HG02943 (cell line): Measurements from ENCODE around the gene CACNG5.

Experiments
- ATAC-seq: cut with Tn5 transposase; IDR thresholded peaks from one replicate; pipeline ENCODE4 v1.9.1; 2021; ENCODE audit warnings: mild to moderate bottlenecking, low read depth, moderate library complexity; ENCODE audit not compliant: unreplicated experiment

CACNG5 gene

GRCh38 chr17:66819466-66819865 lies 15.5 kb upstream of the CACNG5 start:
- no peak for ATAC-seq

GRCh38 chr17:66822009-66822408 lies 12.9 kb upstream of the CACNG5 start:
- no peak for ATAC-seq

GRCh38 chr17:66826856-66827255 lies 8.1 kb upstream of the CACNG5 start:
- no peak for ATAC-seq

GRCh38 chr17:66829386-66829864 lies 5.5 kb upstream of the CACNG5 start:
- ATAC-seq: no peak

- no peak for ATAC-seq
These were observed 5.0 kb upstream of the CACNG5 start for GRCh38 chr17:66829883-66830282.

GRCh38 chr17:66830451-66830850 lies 4.5 kb upstream of the CACNG5 start:
- no peak for ATAC-seq

- no peak for ATAC-seq
These were observed 3.3 kb upstream of the CACNG5 start for GRCh38 chr17:66831383-66832210.

GRCh38 chr17:66833201-66833600 lies 1.7 kb upstream of the CACNG5 start:
- ATAC-seq: no peak

- ATAC-seq: no peak
These were observed 445 bp upstream of the CACNG5 start for GRCh38 chr17:66834426-66834918.

GRCh38 chr17:66835476-66835875 lies 559 bp downstream of the CACNG5 start:
- no peak for ATAC-seq

GRCh38 chr17:66836063-66837005 lies 1.4 kb downstream of the CACNG5 start:
- no peak for ATAC-seq

GRCh38 chr17:66837226-66837625 lies 2.3 kb downstream of the CACNG5 start:
- ATAC-seq: no peak

- no peak for ATAC-seq
These were observed 3.2 kb downstream of the CACNG5 start for GRCh38 chr17:66837885-66838665.

- no peak for ATAC-seq
These were observed 4.7 kb downstream of the CACNG5 start for GRCh38 chr17:66839616-66840015.

- ATAC-seq: no peak
These were observed 5.1 kb downstream of the CACNG5 start for GRCh38 chr17:66840061-66840460.

- no peak for ATAC-seq
These were observed 6.4 kb downstream of the CACNG5 start for GRCh38 chr17:66841328-66841727.

GRCh38 chr17:66841744-66842143 lies 6.8 kb downstream of the CACNG5 start:
- no peak for ATAC-seq

- no peak for ATAC-seq
These were observed 7.6 kb downstream of the CACNG5 start for GRCh38 chr17:66842505-66842904.

- ATAC-seq: no peak
These were observed 8.0 kb downstream of the CACNG5 start for GRCh38 chr17:66842959-66843358.

- no peak for ATAC-seq
These were observed 8.7 kb downstream of the CACNG5 start for GRCh38 chr17:66843627-66844026.
